GM19023 (cell line): ENCODE results near the gene PPP1R3E.

Experiments used
- ATAC-seq: cut with Tn5 transposase; IDR thresholded peaks from one replicate; pipeline ENCODE4 v1.9.1; 2021; ENCODE audit warnings: mild to moderate bottlenecking, moderate library complexity; ENCODE audit not compliant: unreplicated experiment

PPP1R3E gene

GRCh38 chr14:23249824-23250223 lies 52.8 kb downstream of the PPP1R3E start:
- ATAC-seq = no peak

GRCh38 chr14:23248601-23249000 lies 54.1 kb downstream of the PPP1R3E start:
- ATAC-seq = no peak
